Transverse colon (tissue), 4 donors: ENCODE results near the gene STARD3. TPM values are rescaled to one million over a fixed set of nuclear protein-coding genes. Genes with fewer than 3 reads are reported as not detected.
A peak's percentile ranks its signal among the peaks of the same experiment; 100 is the strongest.

Experiments
- DNase-seq: peaks from one replicate; pipeline ENCODE4 v3.0.0-alpha.2; 2019
- H3K27ac ChIP-seq, 4 donors: fragments of 200-600 bp; sonication (generic); 2 replicates each; pipeline ENCODE4 v1.5.1; 2016 to 2018; ENCODE audit warnings: inconsistent platforms in 4 of 4
- H3K27me3 ChIP-seq: fragments of 200-600 bp; sonication (generic); 2 replicates; pipeline ENCODE4 v1.5.1; 2017; ENCODE audit warnings: inconsistent platforms
- H3K36me3 ChIP-seq, 4 donors: fragments of 200-600 bp; sonication (generic); 2 replicates each; pipeline ENCODE4 v1.5.1; 2017 to 2019; ENCODE audit warnings: inconsistent platforms in 4 of 4
- H3K4me1 ChIP-seq, 4 donors: fragments of 200-600 bp; sonication (generic); 2 replicates each; pipeline ENCODE4 v1.5.1; 2017 to 2020; ENCODE audit warnings: inconsistent platforms in 4 of 4
- H3K4me3 ChIP-seq, 4 donors: fragments of 200-600 bp; sonication (generic); 1 replicate in 1 of 4; 2 replicates in 3 of 4; pipeline versions ENCODE4 v1.5.1 to v1.6.1; 2017 to 2019; ENCODE audit warnings: inconsistent platforms in 4 of 4
- H3K9me3 ChIP-seq, 2 donors: fragments of 200-600 bp; sonication (generic); 2 replicates each; pipeline ENCODE4 v1.5.1; 2017 to 2019; ENCODE audit warnings: inconsistent platforms in 2 of 2
- CTCF ChIP-seq, 5 experiments: fragments of 200-600 bp in 3 of 5; fragments of 450-650 bp in 2 of 5; sonication (generic) in 3 of 5; IDR thresholded peaks; 1 replicate in 2 of 5; 2 replicates in 3 of 5; pipeline ENCODE4 v1.5.1; 2016 to 2017; ENCODE audit warnings: antibody characterized with exemption in 5 of 5, inconsistent platforms in 3 of 5, mild to moderate bottlenecking in 2 of 5, moderate library complexity in 1 of 5
- EP300 ChIP-seq: sonication (generic); formaldehyde crosslinking; IDR thresholded peaks from one replicate; pipeline ENCODE4 v1.6.1; 2017; ENCODE audit warnings: antibody characterized with exemption, low read depth
- POLR2A ChIP-seq: fragments of 450-650 bp; IDR thresholded peaks from one replicate; pipeline ENCODE4 v1.6.1; 2016; ENCODE audit warnings: antibody characterized with exemption, mild to moderate bottlenecking, moderate library complexity
- POLR2AphosphoS5 ChIP-seq, 3 donors: sonication (generic); formaldehyde crosslinking; IDR thresholded peaks; one replicate each; pipeline ENCODE4 v1.6.1; 2016; ENCODE audit warnings: antibody characterized with exemption in 3 of 3
- WGBS, 2 donors: methylation state at CpG; one replicate each; pipeline ENCODE4 v1.1.5; 2018; ENCODE audit warnings: low coverage in 1 of 2; 5-methylcytosine and 5-hydroxymethylcytosine counted together
- in situ Hi-C, 4 donors: fragments of 200-750 bp; cut with MboI; loops; one replicate each; pipeline versions ENCODE4 v1.15.0 to v1.15.1; 2017; ENCODE audit warnings: low sequenced_read_pairs in 3 of 4, low pct_ligation_motif_present in 1 of 4, low pct_unique_long_range_greater_than_20kb in 1 of 4
- intact Hi-C: fragments of 100-400 bp; cut with DNase I; formaldehyde crosslinking; loops from one replicate; pipeline ENCODE4 v1.15.1; 2023; ENCODE audit warnings: low total_unique reads
- total RNA-seq, 4 donors: library from RNA; depleted of rRNA; stranded (reverse); fragments of >200 nt; gene quantifications; one replicate each; pipeline ENCODE4 v1.1.0, GENCODE V29; 2016

The STARD3 gene
- total RNA-seq, 4 donors from 2014 or later: 63.5 to 193 (median 73.2) TPM

- no peaks in the 10 kb centered on the region for H3K36me3 ChIP-seq
- H3K9me3 ChIP-seq: no peaks in the 10 kb centered on the region
- peaks cover 29% of the 10 kb centered on the region for H3K27me3 ChIP-seq
- peaks cover 23 to 57% (median 46%) of the 10 kb centered on the region in 4 donors for H3K4me1 ChIP-seq
- no peak for DNase-seq
- in situ Hi-C loops (loop anchor here in 2 of 4 donors (10.0 kb wide), 2 partner anchors 122 to 132 kb away; no protein-coding TSS in a partner anchor), intact Hi-C loops (no loop called here)
- WGBS, 2 donors: 12 to 54% methylated on average over 3 to 16 of the region's 16 CpGs
- TF ChIP-seq EP300 (no peak), POLR2A (no peak), CTCF (IDR thresholded peaks at IDR 0.05) (no peak), POLR2AphosphoS5 (IDR thresholded peaks at IDR 0.05) (no peak)
- peak overlapping the region in 2 of 4 donors; percentile 7 to 50 for H3K27ac ChIP-seq
- H3K4me3 ChIP-seq: no peak overlapping the region
Measured at GRCh38 chr17:39622380-39623006, 14.5 kb upstream of the STARD3 start.

GRCh38 chr17:39623356-39623950, 13.5 kb upstream of the STARD3 start:
- DNase-seq: peak; percentile 94
- H3K9me3 ChIP-seq: no peaks in the 10 kb centered on the region
- in situ Hi-C loops: loop anchor here in 2 of 4 donors (10.0 kb wide), 2 partner anchors 121 to 131 kb away; no protein-coding TSS in a partner anchor
- peaks cover 36% of the 10 kb centered on the region for H3K27me3 ChIP-seq
- H3K4me1 ChIP-seq: peaks cover 23 to 56% (median 44%) of the 10 kb centered on the region in 4 donors
- no peak overlapping the region for H3K4me3 ChIP-seq
- no peaks in the 10 kb centered on the region for H3K36me3 ChIP-seq
- intact Hi-C loops: no loop called here
- WGBS, 2 donors: 9% methylated on average over 16 of the region's 16 CpGs; no CpG with 5 or more reads in 1 of the 2 donors
- TF ChIP-seq CTCF (IDR thresholded peaks at IDR 0.05) (peak; percentile 94 to 97 (median 95)), POLR2AphosphoS5 (IDR thresholded peaks at IDR 0.05) (no peak)
- H3K27ac ChIP-seq: peak overlapping the region in 3 of 4 donors; percentile 47 to 93 (median 48)

GRCh38 chr17:39624313-39624712, 12.6 kb upstream of the STARD3 start:
- Histone ChIP-seq H3K4me3 (no peak overlapping the region), H3K27me3 (peaks cover 45% of the 10 kb centered on the region), H3K9me3 (no peaks in the 10 kb centered on the region), H3K36me3 (no peaks in the 10 kb centered on the region), H3K27ac (peak overlapping the region in 2 of 4 donors; percentile 90 to 93), H3K4me1 (peaks cover 17 to 50% (median 44%) of the 10 kb centered on the region in 4 donors)
- intact Hi-C loops: no loop called here
- in situ Hi-C loops: loop anchor here in 2 of 4 donors (10.0 kb wide), 2 partner anchors 120 to 130 kb away; no protein-coding TSS in a partner anchor
- TF ChIP-seq EP300 (no peak), CTCF (IDR thresholded peaks at IDR 0.05) (no peak), POLR2AphosphoS5 (IDR thresholded peaks at IDR 0.05) (no peak), POLR2A (no peak)
- no peak for DNase-seq
- WGBS, 2 donors: 65 to 71% methylated on average over 5 to 8 of the region's 8 CpGs

GRCh38 chr17:39625198-39625785, 11.7 kb upstream of the STARD3 start:
- Histone ChIP-seq H3K27ac (peak overlapping the region; percentile 90 to 93 (median 91)), H3K4me1 (peaks cover 17 to 53% (median 44%) of the 10 kb centered on the region in 4 donors), H3K27me3 (peaks cover 45% of the 10 kb centered on the region), H3K9me3 (no peaks in the 10 kb centered on the region), H3K4me3 (peak overlapping the region in 1 of 4 donors; percentile 60), H3K36me3 (no peaks in the 10 kb centered on the region)
- in situ Hi-C loops (loop anchor here in 3 of 4 donors (10.0 to 25.0 kb wide), 3 partner anchors 112 to 130 kb away; partner anchors contain the start of genes GRB7 (in 1 of the 3) and MIEN1 (in 1 of the 3)), intact Hi-C loops (no loop called here)
- WGBS, 2 donors: 49% methylated on average over 4 of the region's 5 CpGs; no CpG with 5 or more reads in 1 of the 2 donors
- TF ChIP-seq EP300 (no peak), CTCF (IDR thresholded peaks at IDR 0.05) (no peak), POLR2AphosphoS5 (IDR thresholded peaks at IDR 0.05) (peak in 2 of 3 donors; percentile 12 to 42), POLR2A (peak; percentile 32)
- peak; percentile 74 for DNase-seq
